HG03575 (cell line): ENCODE measurements around the gene PASD1.
"Not testable (repeated sequence)": the region's sequence is repeated elsewhere in the genome, so short reads cannot be mapped to it uniquely, and the experiment has no call there.

Experiments used
- ATAC-seq: cut with Tn5 transposase; IDR thresholded peaks from one replicate; pipeline ENCODE4 v1.9.1; 2021; ENCODE audit not compliant: unreplicated experiment, insufficient number of reproducible peaks, low FRiP score; ENCODE audit errors: extremely low read depth

Gene PASD1

GRCh38 chrX:151563449-151563848 is at the start of gene PASD1:
Gene PASD1 (plus strand): TSS chrX:151563675. CDS start chrX:151601554, 37,879 bp downstream.
- no peak for ATAC-seq

GRCh38 chrX:151515237-151515636 is 48.2 kb upstream of the PASD1 start:
- no peak for ATAC-seq

GRCh38 chrX:151516538-151517187 is 46.8 kb upstream of the PASD1 start:
- ATAC-seq: no peak

- ATAC-seq: no peak
Measured at GRCh38 chrX:151517421-151517820, 46.1 kb upstream of the PASD1 start.

GRCh38 chrX:151523351-151523750 is 40.1 kb upstream of the PASD1 start:
- no peak for ATAC-seq

GRCh38 chrX:151536571-151536970 is 26.9 kb upstream of the PASD1 start:
- ATAC-seq: no peak

GRCh38 chrX:151537572-151537971 is 25.9 kb upstream of the PASD1 start:
- no peak for ATAC-seq

- ATAC-seq: no peak
Measured at GRCh38 chrX:151538190-151539122, 25.0 kb upstream of the PASD1 start.

- no peak for ATAC-seq
Measured at GRCh38 chrX:151543706-151544105, 19.8 kb upstream of the PASD1 start.

GRCh38 chrX:151546226-151546625 is 17.2 kb upstream of the PASD1 start:
- not testable (repeated sequence) for ATAC-seq

GRCh38 chrX:151551176-151551575 is 12.3 kb upstream of the PASD1 start:
- ATAC-seq: not testable (repeated sequence)

- no peak for ATAC-seq
Measured at GRCh38 chrX:151552743-151553142, 10.7 kb upstream of the PASD1 start.

GRCh38 chrX:151555301-151555700 is 8.2 kb upstream of the PASD1 start:
- not testable (repeated sequence) for ATAC-seq

- not testable (repeated sequence) for ATAC-seq
Measured at GRCh38 chrX:151562485-151562884, 990 bp upstream of the PASD1 start.

- ATAC-seq: not testable (repeated sequence)
Measured at GRCh38 chrX:151563003-151563402, 472 bp upstream of the PASD1 start.

GRCh38 chrX:151564035-151564434 is 560 bp downstream of the PASD1 start:
- ATAC-seq: no peak

- ATAC-seq: not testable (repeated sequence)
Measured at GRCh38 chrX:151566872-151567271, 3.4 kb downstream of the PASD1 start.

- no peak for ATAC-seq
Measured at GRCh38 chrX:151570561-151570960, 7.1 kb downstream of the PASD1 start.

- ATAC-seq: not testable (repeated sequence)
Measured at GRCh38 chrX:151593384-151593783, 29.9 kb downstream of the PASD1 start.

- no peak for ATAC-seq
Measured at GRCh38 chrX:151596282-151596681, 32.8 kb downstream of the PASD1 start.
